ENCODE data around the gene TTF1.

TTF1 gene

GRCh38 chr9:132364068-132364467, 42.6 kb downstream of the TTF1 start:
- DNase-seq (ENCODE audit: low read depth in 2 of 2) = no peak

GRCh38 chr9:132357764-132358163, 48.9 kb downstream of the TTF1 start:
- DNase-seq (ENCODE audit: low read depth in 2 of 2) = no peak

- DNase-seq (ENCODE audit: low read depth in 2 of 2) = no peak
Observed at GRCh38 chr9:132356324-132356924, 50.2 kb downstream of the TTF1 start.

GRCh38 chr9:132354637-132355355, 51.8 kb downstream of the TTF1 start, which contains the start of gene SETX:
SETX (minus strand) TSS chr9:132354986; CDS start chr9:132349428, 5,558 bp downstream.
- DNase-seq (ENCODE audit: low read depth in 2 of 2) = peak; percentile 89 to 98

GRCh38 chr9:132351404-132352045, 55.1 kb downstream of the TTF1 start:
- DNase-seq (ENCODE audit: low read depth in 2 of 2) = no peak

- no peak for DNase-seq (ENCODE audit: low read depth in 2 of 2)
Observed at GRCh38 chr9:132350861-132351315, 55.8 kb downstream of the TTF1 start.

GRCh38 chr9:132348676-132349075, 58.0 kb downstream of the TTF1 start:
- no peak for DNase-seq (ENCODE audit: low read depth in 2 of 2)

- no peak for DNase-seq (ENCODE audit: low read depth in 2 of 2)
Observed at GRCh38 chr9:132346177-132346576, 60.5 kb downstream of the TTF1 start.

GRCh38 chr9:132341177-132341840, 65.3 kb downstream of the TTF1 start:
- DNase-seq (ENCODE audit: low read depth in 2 of 2) = no peak

- no peak for DNase-seq (ENCODE audit: low read depth in 2 of 2)
Observed at GRCh38 chr9:132334364-132334763, 72.3 kb downstream of the TTF1 start.

- no peak for DNase-seq (ENCODE audit: low read depth in 2 of 2)
Observed at GRCh38 chr9:132333556-132333955, 73.1 kb downstream of the TTF1 start.

- no peak for DNase-seq (ENCODE audit: low read depth in 2 of 2)
Observed at GRCh38 chr9:132328580-132328979, 78.1 kb downstream of the TTF1 start.

- DNase-seq (ENCODE audit: low read depth in 2 of 2) = no peak
Observed at GRCh38 chr9:132327537-132327936, 79.1 kb downstream of the TTF1 start.
